PC-9 (cell line): ENCODE data around the gene PTPRR. TPM values are rescaled to one million over a fixed set of nuclear protein-coding genes. Genes with fewer than 3 reads are reported as not detected.

Experiments
- BruUV-seq: library from RNA; stranded (reverse); fragments of 400-500 nt; replicated peaks from 2 replicates; lab custom pipeline; 2021; lab: Mats Ljungman, UMichigan
- CTCF ChIA-PET: fragments of 300-600 bp; sonication (Branson Sonifier 250); formaldehyde crosslinking; loops from one replicate; lab custom pipeline; 2022; ENCODE audit warnings: antibody characterized with exemption; lab: Charles Lee
- POLR2A ChIA-PET: fragments of 300-600 bp; sonication (Branson Sonifier 250); formaldehyde crosslinking; loops from one replicate; lab custom pipeline; 2022; ENCODE audit warnings: antibody characterized with exemption; ENCODE audit not compliant: unreplicated experiment; lab: Charles Lee
- DNase-seq, 2 experiments: peaks; one replicate each; pipeline versions ENCODE4 v3.0.0 to v3.0.0-alpha.2; 2015 to 2022; ENCODE audit warnings: mixed read lengths in 1 of 2
- H2AFZ ChIP-seq: fragments of 200-600 bp; sonication (generic); 2 replicates; pipeline ENCODE4 v1.8.1; 2017; ENCODE audit warnings: antibody characterized with exemption
- H3F3A ChIP-seq: fragments of 200-600 bp; sonication (generic); 2 replicates; pipeline ENCODE4 v1.8.1; 2017; ENCODE audit warnings: antibody characterized with exemption, mild to moderate bottlenecking, low read depth; ENCODE audit not compliant: insufficient read depth
- H3K27ac ChIP-seq: fragments of 200-600 bp; sonication (generic); 2 replicates; pipeline ENCODE4 v1.6.1; 2016; ENCODE audit warnings: mixed run types
- H3K27me3 ChIP-seq: fragments of 200-600 bp; sonication (generic); 2 replicates; pipeline ENCODE4 v1.6.1; 2016; ENCODE audit warnings: low read depth, mixed run types; ENCODE audit not compliant: insufficient read depth
- H3K36me3 ChIP-seq: fragments of 200-600 bp; sonication (generic); 2 replicates; pipeline ENCODE4 v1.6.1; 2016; ENCODE audit warnings: low read depth, mixed run types
- H3K4me1 ChIP-seq: fragments of 200-600 bp; sonication (generic); replicated peaks from 2 replicates; pipeline ENCODE4 v1.6.1; 2016; ENCODE audit warnings: mixed run types; ENCODE audit not compliant: insufficient read depth
- H3K4me2 ChIP-seq: fragments of 200-600 bp; sonication (generic); 2 replicates; pipeline ENCODE4 v1.6.1; 2017; ENCODE audit warnings: mixed run types
- H3K4me3 ChIP-seq: fragments of 200-600 bp; sonication (generic); 2 replicates; pipeline ENCODE4 v1.6.1; 2016; ENCODE audit warnings: mixed run types
- H3K79me2 ChIP-seq: fragments of 200-600 bp; sonication (generic); 2 replicates; pipeline ENCODE4 v1.6.1; 2017; ENCODE audit warnings: low read depth, mixed run types
- H3K9me2 ChIP-seq: fragments of 200-600 bp; sonication (generic); 2 replicates; pipeline ENCODE4 v1.8.1; 2017; ENCODE audit warnings: mild to moderate bottlenecking; ENCODE audit not compliant: insufficient read depth
- H3K9me3 ChIP-seq: fragments of 200-600 bp; sonication (generic); 2 replicates; pipeline ENCODE4 v1.8.1; 2016; ENCODE audit warnings: low read depth; ENCODE audit not compliant: insufficient read depth
- H4K20me1 ChIP-seq: fragments of 200-600 bp; sonication (generic); 2 replicates; pipeline ENCODE4 v1.8.1; 2017; ENCODE audit not compliant: insufficient read depth
- CTCF ChIP-seq: fragments of 200-600 bp; sonication (generic); conservative IDR thresholded peaks from 2 replicates; pipeline ENCODE4 v1.6.1; 2017; ENCODE audit warnings: mixed run types, antibody characterized with exemption, mild to moderate bottlenecking, moderate library complexity
- EZH2 ChIP-seq: fragments of 200-600 bp; sonication (generic); IDR thresholded peaks from 2 replicates; pipeline ENCODE4 v1.8.0; 2017; ENCODE audit warnings: antibody characterized with exemption, low read depth
- intact Hi-C: fragments of 100-400 bp; cut with micrococcal nuclease; formaldehyde crosslinking; loops from one replicate; pipeline ENCODE4 v1.10.0; 2022; ENCODE audit not compliant: unreplicated experiment
- total RNA-seq: library from RNA; stranded (reverse); gene quantifications from 2 replicates; pipeline ENCODE4 v1.2.3, GENCODE V29; 2021

Gene PTPRR
- total RNA-seq, 1 experiment from 2014 or later: 12.2 TPM

DNA sequence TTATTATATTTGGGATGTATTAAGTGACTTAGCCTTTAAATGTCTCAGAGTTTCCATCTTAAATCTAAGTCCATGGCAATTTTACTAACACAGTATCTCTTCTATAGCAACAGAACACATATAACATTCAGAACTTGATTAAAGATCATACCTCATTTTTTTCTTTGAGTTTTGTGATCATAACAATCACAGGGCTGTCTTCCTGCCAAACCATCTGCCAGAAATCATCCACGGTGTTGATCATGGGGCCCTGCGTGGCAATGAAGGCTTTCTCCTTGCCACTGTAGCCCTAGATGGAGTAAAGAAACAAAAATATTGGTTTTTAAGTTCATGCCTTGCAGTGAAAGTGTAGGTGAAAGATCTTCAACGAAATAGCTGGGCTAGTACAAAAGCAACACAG, 236.6 kb downstream of the PTPRR start:
- H4K20me1 ChIP-seq: no peaks in the 10 kb centered on the region
- no peaks in the 10 kb centered on the region for H3K4me1 ChIP-seq
- H3K79me2 ChIP-seq: no peaks in the 10 kb centered on the region
- TF ChIP-seq CTCF: no peak
- TF ChIP-seq EZH2: no peak
- DNase-seq: no peak
- no peak overlapping the region for H3K27ac ChIP-seq
- POLR2A ChIA-PET: no interaction called here
- H3K9me3 ChIP-seq: no peaks in the 10 kb centered on the region
- H3F3A ChIP-seq: no peaks in the 10 kb centered on the region
- H3K27me3 ChIP-seq: no peaks in the 10 kb centered on the region
- intact Hi-C loops: no loop called here
- peak overlapping the region; percentile 57; the same call in 1 of the 2 replicates for H2AFZ ChIP-seq
- no peak overlapping the region for H3K4me2 ChIP-seq
- CTCF ChIA-PET: no interaction called here
- no TSS peak for BruUV-seq
- H3K36me3 ChIP-seq: no peaks in the 10 kb centered on the region
- H3K9me2 ChIP-seq: no peaks in the 10 kb centered on the region
- no peak overlapping the region for H3K4me3 ChIP-seq

DNA sequence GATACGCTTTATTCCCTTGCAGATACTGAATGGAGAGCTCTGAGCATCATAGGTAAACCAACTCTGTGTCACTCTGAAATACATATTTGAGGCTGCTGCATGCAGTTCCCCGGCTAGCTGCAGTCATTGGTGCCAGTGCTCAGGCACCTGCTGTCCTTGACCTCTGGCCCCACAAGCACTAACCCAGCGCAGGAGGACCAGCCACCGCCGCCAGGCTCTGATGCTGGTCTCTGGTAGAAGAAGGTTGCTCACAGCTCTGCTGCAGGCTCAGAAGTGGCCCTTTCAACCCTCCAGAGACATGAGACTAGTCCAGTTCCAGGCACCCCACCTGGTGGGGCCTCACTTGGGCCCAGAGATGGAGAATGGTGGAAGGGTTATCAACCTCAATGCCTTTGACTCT, 248.8 kb downstream of the PTPRR start:
- no peak for DNase-seq
- no peak overlapping the region for H3K4me3 ChIP-seq
- H3K9me2 ChIP-seq: no peaks in the 10 kb centered on the region; the same call in 1 of the 2 replicates
- H3K79me2 ChIP-seq: no peaks in the 10 kb centered on the region
- no TSS peak for BruUV-seq
- no peaks in the 10 kb centered on the region for H3F3A ChIP-seq
- POLR2A ChIA-PET: no interaction called here
- no peak overlapping the region for H2AFZ ChIP-seq
- no peak for TF ChIP-seq CTCF
- TF ChIP-seq EZH2: no peak
- CTCF ChIA-PET: no interaction called here
- no peaks in the 10 kb centered on the region for H3K36me3 ChIP-seq
- H3K27me3 ChIP-seq: no peaks in the 10 kb centered on the region
- intact Hi-C loops: no loop called here
- H3K9me3 ChIP-seq: no peaks in the 10 kb centered on the region
- no peaks in the 10 kb centered on the region for H3K4me1 ChIP-seq
- H4K20me1 ChIP-seq: no peaks in the 10 kb centered on the region
- no peak overlapping the region for H3K4me2 ChIP-seq
- no peak overlapping the region for H3K27ac ChIP-seq

DNA sequence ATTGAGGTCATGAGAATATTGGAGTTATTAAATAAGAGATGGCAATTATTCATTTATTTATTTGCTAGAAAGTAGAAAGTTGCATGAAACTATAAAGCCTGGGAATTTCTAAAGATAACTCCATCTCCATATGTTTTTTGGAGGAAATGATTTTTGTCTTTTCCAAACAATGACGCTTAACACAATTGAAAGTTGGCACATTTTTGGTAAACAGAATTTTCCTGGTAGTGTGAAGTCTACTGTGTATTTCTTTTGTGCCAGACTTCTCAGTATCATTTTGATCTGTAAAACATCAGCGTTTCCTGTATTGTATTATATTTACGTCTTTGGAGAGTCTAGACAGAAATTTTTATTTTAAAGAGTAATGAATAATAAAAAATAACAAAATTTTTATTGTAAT, 249.6 kb downstream of the PTPRR start:
- Histone ChIP-seq H4K20me1 (no peaks in the 10 kb centered on the region), H3K4me1 (no peaks in the 10 kb centered on the region), H3K9me3 (no peaks in the 10 kb centered on the region), H3K4me2 (no peak overlapping the region), H2AFZ (no peak overlapping the region), H3K79me2 (no peaks in the 10 kb centered on the region), H3F3A (no peaks in the 10 kb centered on the region), H3K4me3 (no peak overlapping the region), H3K27ac (no peak overlapping the region), H3K27me3 (no peaks in the 10 kb centered on the region), H3K9me2 (no peaks in the 10 kb centered on the region), H3K36me3 (no peaks in the 10 kb centered on the region)
- POLR2A ChIA-PET: no interaction called here
- no TSS peak for BruUV-seq
- no peak for TF ChIP-seq CTCF
- TF ChIP-seq EZH2: no peak
- no peak for DNase-seq
- CTCF ChIA-PET: no interaction called here
- intact Hi-C loops: no loop called here
